Esophagus squamous epithelium (tissue), 4 donors: ENCODE measurements around the gene EPDR1.

Source experiments
- POLR2A ChIP-seq, 4 donors: fragments of 450-650 bp; IDR thresholded peaks; one replicate each; pipeline ENCODE4 v1.6.1; 2017; ENCODE audit warnings: antibody characterized with exemption in 4 of 4, mild to moderate bottlenecking in 4 of 4, moderate library complexity in 3 of 4
- TF ChIP-seq, protein P1 (sequence below), 6 experiments: fragments of 450-650 bp in 4 of 6; fragments of 200-600 bp in 2 of 6; sonication (generic) in 2 of 6; IDR thresholded peaks; one replicate each; pipeline ENCODE4 v1.5.1; 2016 to 2019; ENCODE audit warnings: antibody characterized with exemption in 6 of 6, mild to moderate bottlenecking in 4 of 6, moderate library complexity in 4 of 6

DNA sequence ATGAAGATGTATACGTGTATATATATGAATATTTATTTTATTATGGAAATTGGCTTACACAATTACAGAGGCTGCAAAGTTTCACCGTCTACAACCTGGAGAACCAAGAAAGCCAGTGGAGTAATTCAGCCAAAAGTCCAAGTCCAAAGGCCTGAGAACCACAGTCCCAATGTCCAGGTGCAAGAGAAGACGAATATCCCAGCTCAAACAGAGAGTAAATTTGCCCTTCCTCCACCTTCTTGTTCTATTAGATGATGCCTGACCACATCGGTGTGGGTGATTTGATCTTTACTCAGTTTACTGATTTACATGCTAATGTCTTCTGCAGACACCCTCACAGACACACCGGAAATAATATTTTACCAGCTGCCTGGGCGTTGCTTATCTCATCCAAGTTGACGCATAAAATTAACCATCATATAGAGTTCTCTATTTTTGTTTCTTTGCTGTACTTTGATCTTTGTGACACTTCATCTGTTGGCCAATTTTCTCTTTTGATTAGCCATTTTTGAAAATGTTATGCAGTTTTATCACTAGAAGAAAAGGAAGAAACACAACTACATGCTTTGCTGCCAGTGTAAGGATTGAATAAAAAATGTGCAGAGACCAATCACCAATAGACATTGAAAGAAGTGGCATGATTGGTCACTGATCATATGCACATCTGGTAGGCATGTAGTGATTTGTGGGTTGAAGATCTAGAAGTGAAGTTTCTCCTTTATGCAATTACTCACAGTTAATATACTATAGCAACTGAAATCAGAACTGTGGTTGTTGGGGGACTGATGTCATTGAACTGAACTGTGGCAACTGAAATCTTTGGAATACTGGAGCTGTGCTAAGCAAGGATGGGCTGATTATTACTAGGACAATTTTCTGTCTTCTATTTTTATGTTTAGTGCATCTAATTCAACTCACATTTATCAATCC, 68.5 kb downstream of the EPDR1 start:
- TF ChIP-seq, protein P1, sequence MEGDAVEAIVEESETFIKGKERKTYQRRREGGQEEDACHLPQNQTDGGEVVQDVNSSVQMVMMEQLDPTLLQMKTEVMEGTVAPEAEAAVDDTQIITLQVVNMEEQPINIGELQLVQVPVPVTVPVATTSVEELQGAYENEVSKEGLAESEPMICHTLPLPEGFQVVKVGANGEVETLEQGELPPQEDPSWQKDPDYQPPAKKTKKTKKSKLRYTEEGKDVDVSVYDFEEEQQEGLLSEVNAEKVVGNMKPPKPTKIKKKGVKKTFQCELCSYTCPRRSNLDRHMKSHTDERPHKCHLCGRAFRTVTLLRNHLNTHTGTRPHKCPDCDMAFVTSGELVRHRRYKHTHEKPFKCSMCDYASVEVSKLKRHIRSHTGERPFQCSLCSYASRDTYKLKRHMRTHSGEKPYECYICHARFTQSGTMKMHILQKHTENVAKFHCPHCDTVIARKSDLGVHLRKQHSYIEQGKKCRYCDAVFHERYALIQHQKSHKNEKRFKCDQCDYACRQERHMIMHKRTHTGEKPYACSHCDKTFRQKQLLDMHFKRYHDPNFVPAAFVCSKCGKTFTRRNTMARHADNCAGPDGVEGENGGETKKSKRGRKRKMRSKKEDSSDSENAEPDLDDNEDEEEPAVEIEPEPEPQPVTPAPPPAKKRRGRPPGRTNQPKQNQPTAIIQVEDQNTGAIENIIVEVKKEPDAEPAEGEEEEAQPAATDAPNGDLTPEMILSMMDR (IDR thresholded peaks at IDR 0.05), result no peak
- TF ChIP-seq POLR2A (IDR thresholded peaks at IDR 0.05), result no peak
